LHCN-M2 (cell line): ENCODE measurements around the gene TUBB4A. TPM values are rescaled to one million over a fixed set of nuclear protein-coding genes. Genes with fewer than 3 reads are reported as not detected.

ENCODE experiments used
- DNase-seq: peaks from one replicate; pipeline ENCODE4 v3.0.0-alpha.2; 2012; ENCODE audit warnings: low read depth
- total RNA-seq: library from RNA; depleted of rRNA; stranded (reverse); fragments of >200 nt; gene quantifications from 2 replicates; pipeline ENCODE4 v1.2.3, GENCODE V29; 2014

Gene TUBB4A
- total RNA-seq, 1 experiment from 2014 or later = not detected

- no peak for DNase-seq
Measured at GRCh38 chr19:6495947-6496346, 6.2 kb downstream of the TUBB4A start.

DNA sequence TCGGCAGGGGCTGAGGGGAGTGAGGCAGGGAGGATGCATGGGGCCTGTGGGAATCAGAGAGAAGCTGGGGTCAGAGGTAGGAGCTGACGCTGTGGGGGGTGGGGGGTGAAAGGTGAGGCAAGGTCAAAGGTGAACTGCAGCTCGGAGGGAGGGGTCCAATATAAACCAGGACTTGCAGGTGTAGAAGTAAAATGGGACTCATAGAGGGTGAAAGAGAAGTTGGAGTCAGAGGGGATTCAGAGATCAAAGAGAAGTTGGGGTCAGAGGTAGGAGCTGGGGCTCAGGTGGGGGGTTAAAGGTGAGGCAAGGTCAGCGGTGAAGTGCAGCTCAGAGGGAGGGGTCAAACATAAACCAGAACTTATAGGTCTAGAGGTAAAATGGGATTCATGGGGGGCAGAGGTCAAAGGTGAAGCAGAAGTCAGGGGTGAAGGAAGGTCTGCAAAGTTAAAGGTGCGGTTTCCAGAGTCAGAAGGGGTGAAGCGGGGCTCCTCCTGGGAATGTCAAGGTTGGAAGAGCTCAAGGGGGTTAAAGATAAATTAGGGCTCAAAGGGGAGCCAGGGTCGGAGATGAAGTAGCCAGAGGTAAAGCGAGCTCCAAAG lies 7.6 kb downstream of the TUBB4A start:
- no peak for DNase-seq

GRCh38 chr19:6491802-6492592 lies 10.1 kb downstream of the TUBB4A start:
- DNase-seq = no peak

DNA sequence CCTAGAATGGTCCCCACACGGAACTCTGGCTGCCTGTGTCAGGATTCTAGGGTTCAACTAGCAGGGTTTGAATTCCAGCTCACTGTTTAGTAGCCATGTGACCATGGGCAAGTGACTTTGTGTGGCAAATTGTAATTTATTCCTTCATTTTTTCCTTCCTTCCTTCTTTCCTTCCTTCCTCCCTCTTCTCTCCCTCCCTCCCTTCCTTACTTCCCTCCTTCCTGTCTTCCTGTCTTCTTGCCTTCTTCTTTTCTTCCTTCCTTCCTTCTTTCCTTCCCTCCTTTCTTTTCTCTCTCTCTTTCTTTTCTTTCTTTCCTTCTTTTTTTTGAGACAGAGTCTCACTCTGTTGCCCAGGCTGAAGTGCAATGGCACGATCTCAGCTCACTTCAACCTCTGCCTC lies 12.0 kb downstream of the TUBB4A start:
- DNase-seq = no peak

- no peak for DNase-seq
Measured at GRCh38 chr19:6489278-6490061, 12.6 kb downstream of the TUBB4A start.

DNA sequence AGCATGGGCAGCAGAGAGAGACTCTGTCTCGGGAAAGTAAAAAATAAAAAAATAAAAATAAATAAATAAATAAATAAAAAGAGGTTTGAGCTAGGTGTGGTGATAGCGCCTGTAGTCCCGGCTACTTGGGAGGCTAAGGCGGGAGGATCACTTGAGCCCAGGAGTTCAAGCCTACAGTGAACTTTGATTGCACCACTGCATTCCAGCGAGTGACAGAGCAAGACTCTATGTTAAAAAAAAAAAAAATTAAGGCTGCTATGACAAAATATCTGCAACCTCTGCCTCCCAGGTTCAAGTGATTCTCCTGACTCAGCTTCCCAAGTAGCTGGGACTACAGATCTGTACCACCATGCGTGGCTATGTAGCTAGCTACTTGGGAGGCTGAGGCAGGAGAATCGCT lies 17.3 kb downstream of the TUBB4A start:
- no peak for DNase-seq

GRCh38 chr19:6484230-6484629 lies 17.9 kb downstream of the TUBB4A start:
- DNase-seq = no peak

DNA sequence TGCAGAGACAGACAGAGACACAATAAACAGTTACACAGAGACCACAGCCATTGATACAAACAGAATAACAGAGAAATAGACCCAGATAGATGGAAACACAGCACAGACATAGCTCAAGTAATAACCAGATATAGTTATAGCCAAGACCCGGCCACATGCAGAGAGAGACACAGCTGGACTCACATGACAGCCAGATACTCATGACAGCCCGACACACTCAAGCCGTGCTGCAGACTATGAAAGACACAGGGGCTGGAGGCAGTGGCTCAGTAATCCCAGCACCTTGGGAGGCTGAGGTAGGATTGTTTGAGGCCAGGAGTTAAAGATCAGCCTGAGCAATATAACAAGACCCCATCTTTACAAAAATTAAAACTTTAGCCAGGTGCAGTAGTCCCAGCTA lies 18.9 kb downstream of the TUBB4A start:
- DNase-seq = no peak

- DNase-seq = no peak
Measured at GRCh38 chr19:6482343-6482686, 19.8 kb downstream of the TUBB4A start.

DNA sequence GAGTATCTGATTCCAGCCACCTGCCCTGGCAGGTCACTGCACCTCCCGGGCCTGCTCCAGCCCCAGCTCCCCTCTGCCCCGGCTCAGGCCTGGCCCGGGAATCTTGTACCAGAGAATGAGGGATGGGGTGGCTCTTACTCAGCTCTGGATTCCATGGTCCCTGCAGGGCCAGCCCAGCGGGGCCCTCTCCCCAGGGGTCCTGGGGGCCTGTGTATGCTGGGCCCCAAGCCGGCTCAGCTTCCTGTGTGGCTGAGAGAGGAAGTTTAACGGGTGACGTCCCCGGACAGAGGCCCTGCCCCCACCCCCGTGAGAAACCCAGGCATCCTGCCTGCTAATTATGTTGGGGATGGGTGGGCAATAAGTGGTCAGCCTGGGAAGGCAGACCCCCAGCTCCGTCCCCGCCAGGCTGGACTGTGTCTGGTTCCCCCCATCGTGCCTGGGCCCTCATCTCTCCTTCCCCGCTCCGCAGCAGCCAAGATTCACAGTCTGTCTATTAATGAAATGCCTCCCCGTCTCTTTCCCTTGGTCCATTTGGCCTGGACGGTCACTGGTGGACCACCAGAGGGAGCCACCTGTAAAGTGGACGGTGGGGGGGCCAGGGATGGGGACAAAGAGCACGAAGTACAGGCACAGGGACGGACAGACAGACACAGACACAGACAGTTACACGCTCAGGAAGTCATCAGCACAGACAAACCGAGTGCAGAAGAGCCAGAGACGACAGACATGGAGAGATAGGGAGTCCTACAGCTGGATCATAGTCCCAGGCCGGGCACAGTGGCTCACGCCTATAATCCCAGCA lies 20.4 kb downstream of the TUBB4A start, which contains the start of gene DENND1C:
DENND1C (minus strand) TSS at position 247 of the 802 bp plus-strand sequence; CDS start at position 155, 92 bp downstream.
- DNase-seq = no peak

DNA sequence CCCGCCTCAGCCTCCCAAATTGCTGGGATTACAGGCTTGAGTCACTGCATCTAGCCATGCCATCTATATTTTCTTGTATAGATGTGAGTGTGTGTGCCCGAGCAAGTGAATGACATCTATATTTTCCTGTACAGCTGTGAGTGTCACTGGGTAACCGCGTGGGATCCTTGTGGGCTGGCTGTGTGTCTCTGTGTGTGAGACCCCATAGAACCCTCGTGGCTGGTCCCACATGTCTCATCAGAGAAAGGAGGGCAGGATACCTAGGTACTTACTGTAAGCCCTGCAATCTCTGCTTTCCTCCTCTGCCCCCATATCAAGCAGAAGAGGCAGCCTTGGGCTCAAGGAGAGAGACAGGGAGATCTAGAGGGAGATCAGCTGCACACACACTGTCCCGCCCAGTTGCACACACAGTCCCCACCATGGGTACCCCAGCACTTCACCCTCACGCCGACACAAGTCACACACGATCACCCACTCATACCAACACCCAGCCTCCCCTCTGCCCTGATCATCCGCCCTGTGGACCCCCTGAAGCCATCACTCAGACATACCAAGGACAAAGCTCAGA lies 21.2 kb downstream of the TUBB4A start:
- no peak for DNase-seq

GRCh38 chr19:6479836-6480398 lies 22.2 kb downstream of the TUBB4A start:
- DNase-seq = no peak

DNA sequence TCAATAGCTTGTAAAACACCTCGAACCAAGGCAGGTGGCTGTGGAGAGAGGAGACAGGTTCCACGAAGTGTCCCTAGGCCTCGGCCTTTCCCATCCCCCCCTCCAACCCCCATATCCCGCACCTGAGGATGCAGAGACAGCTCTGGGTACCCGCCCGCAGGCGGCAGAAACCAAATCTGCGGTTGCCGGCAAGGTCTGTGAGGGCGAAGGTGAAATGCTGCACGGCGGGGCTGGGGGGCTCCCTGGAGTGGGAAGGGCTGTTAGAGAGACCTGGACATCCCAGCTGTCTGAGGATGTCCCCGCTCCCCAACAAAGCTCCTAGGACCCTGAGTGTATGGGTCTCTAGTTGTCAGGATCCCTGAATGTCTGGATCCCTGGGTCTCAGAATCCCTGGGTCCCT lies 23.3 kb downstream of the TUBB4A start:
- no peak for DNase-seq

GRCh38 chr19:6476896-6477431 lies 25.1 kb downstream of the TUBB4A start:
- DNase-seq = no peak

- DNase-seq = peak; percentile 20
Measured at GRCh38 chr19:6476155-6476895, 25.8 kb downstream of the TUBB4A start.

DNA sequence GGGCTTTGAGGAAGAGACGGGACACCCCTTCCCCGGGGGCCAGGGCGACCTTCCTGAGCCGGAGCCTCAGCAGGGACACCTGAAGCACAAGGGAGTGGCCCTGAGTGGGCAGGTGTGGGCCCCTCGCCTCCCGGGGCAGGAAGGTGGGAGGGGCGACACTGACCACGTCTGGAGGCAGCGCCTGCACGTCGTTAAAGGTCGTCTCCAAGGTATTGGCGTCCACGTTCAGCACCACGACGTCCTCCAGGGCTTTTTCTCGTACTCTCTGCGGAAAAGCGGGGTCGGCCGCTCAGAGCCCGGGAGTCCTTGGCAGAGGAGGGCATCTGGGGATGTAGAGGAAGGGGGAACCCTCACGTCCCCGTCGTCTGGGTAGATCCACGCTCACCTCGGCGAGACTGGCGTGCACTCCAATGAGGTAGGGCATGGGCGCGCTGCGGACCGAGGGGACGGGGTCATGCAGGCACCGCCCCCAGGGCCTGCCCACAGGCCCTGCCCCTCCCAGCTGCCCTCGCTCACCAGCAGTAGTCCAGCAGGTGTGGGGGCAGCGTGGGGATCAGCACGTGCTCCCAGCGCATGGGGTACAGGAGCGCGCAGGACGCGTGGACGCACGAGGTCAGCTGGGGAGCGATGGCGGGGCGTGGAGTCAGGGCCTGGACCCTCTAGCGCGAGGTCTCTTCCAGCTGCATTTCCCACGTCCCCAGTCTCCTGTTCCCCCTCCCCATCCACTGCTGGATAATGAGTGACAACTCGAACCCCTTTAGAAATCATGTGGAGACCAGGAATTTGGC lies 26.6 kb downstream of the TUBB4A start:
- DNase-seq = no peak

DNA sequence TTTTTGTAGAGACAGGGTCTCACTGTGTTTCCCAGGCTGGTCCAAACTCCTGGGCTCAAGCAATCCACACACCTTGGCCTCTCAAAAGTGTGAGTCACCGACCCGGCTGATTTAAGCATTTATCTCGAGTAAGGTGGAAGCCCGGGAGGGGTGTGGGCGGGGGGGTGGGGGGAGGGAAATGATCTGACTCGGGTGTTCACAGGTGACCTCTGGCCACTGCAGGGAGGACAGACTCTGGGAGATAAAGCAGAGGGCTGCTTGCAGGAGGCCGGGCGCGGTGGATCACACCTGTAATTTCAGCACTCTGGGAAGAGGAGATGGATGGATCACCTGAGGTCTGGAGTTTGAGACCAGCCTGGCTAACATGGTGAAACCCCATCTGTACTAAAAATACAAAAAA lies 28.5 kb downstream of the TUBB4A start:
- no peak for DNase-seq

- no peak for DNase-seq
Measured at GRCh38 chr19:6472713-6473112, 29.4 kb downstream of the TUBB4A start.

DNA sequence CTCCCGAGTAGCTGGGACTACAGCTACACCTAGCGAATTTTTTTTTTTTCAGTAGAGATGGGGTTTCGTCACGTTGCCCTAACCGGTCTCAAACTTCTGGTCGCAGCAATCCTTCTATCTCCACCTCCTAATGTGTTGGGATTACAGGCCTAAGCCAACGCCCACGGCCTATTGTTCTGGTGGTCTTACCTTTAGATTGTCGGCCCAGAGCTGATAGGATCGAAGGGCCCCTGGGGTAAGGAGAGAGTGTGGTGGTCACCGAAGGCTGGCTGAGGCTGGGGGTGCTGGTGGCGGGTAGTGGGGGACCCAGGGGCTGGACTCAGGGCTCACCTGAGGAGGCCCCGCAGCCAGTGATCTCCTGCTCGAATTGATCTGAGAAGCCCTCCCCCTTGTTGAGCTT lies 31.0 kb downstream of the TUBB4A start:
- no peak for DNase-seq
